HG02973 (cell line): ENCODE data around the gene HSDL2.
"Not testable (repeated sequence)": the region's sequence is repeated elsewhere in the genome, so short reads cannot be mapped to it uniquely, and the experiment has no call there.

ENCODE experiments used
- ATAC-seq: cut with Tn5 transposase; IDR thresholded peaks from one replicate; pipeline ENCODE4 v1.9.1; 2021; ENCODE audit warnings: moderate library complexity; ENCODE audit not compliant: unreplicated experiment

HSDL2 gene

GRCh38 chr9:112393146-112393545 lies 13.2 kb downstream of the HSDL2 start:
- ATAC-seq = not testable (repeated sequence)

GRCh38 chr9:112396416-112396815 lies 16.5 kb downstream of the HSDL2 start:
- no peak for ATAC-seq

GRCh38 chr9:112396872-112397271 lies 17.0 kb downstream of the HSDL2 start:
- no peak for ATAC-seq

GRCh38 chr9:112401175-112401815 lies 21.4 kb downstream of the HSDL2 start:
- no peak for ATAC-seq

GRCh38 chr9:112403614-112404201 lies 23.8 kb downstream of the HSDL2 start:
- no peak for ATAC-seq

- no peak for ATAC-seq
Observed at GRCh38 chr9:112404508-112404932, 24.6 kb downstream of the HSDL2 start.

GRCh38 chr9:112408275-112408674 lies 28.4 kb downstream of the HSDL2 start:
- no peak for ATAC-seq

GRCh38 chr9:112408819-112409218 lies 28.9 kb downstream of the HSDL2 start:
- ATAC-seq = no peak

- no peak for ATAC-seq
Observed at GRCh38 chr9:112409758-112410157, 29.9 kb downstream of the HSDL2 start.

GRCh38 chr9:112411626-112412027 lies 31.7 kb downstream of the HSDL2 start:
- no peak for ATAC-seq

- ATAC-seq = not testable (repeated sequence)
Observed at GRCh38 chr9:112413728-112414127, 33.8 kb downstream of the HSDL2 start.

GRCh38 chr9:112420208-112420607 lies 40.3 kb downstream of the HSDL2 start:
- no peak for ATAC-seq

- no peak for ATAC-seq
Observed at GRCh38 chr9:112421771-112422222, 41.9 kb downstream of the HSDL2 start.

GRCh38 chr9:112422417-112423148 lies 42.7 kb downstream of the HSDL2 start:
- ATAC-seq = no peak

- no peak for ATAC-seq
Observed at GRCh38 chr9:112430006-112430522, 50.2 kb downstream of the HSDL2 start.

- no peak for ATAC-seq
Observed at GRCh38 chr9:112433499-112434392, 53.8 kb downstream of the HSDL2 start.

GRCh38 chr9:112434487-112434886 lies 54.6 kb downstream of the HSDL2 start:
- ATAC-seq = no peak

- ATAC-seq = no peak
Observed at GRCh38 chr9:112437406-112437805, 57.5 kb downstream of the HSDL2 start.

GRCh38 chr9:112439171-112439570 lies 59.3 kb downstream of the HSDL2 start:
- no peak for ATAC-seq

- ATAC-seq = no peak
Observed at GRCh38 chr9:112439825-112440224, 59.9 kb downstream of the HSDL2 start.

GRCh38 chr9:112443200-112443599 lies 63.3 kb downstream of the HSDL2 start:
- ATAC-seq = no peak
